Erythroblast (primary cell): ENCODE measurements around the gene TPT1.
"Not testable (repeated sequence)": the region's sequence is repeated elsewhere in the genome, so short reads cannot be mapped to it uniquely, and the experiment has no call there.

Experiments
- GATA1 ChIP-seq: IDR thresholded peaks from 2 replicates; pipeline ENCODE4 v1.6.1; 2011; ENCODE audit warnings: low read depth, mild to moderate bottlenecking, control low read depth, low read length, moderate library complexity
- POLR2A ChIP-seq: IDR thresholded peaks from 2 replicates; pipeline ENCODE4 v1.6.1; 2011; ENCODE audit warnings: mild to moderate bottlenecking, low read length

- TF ChIP-seq POLR2A, GATA1: not testable (repeated sequence)
Observed at GRCh38 chr13:45386892-45387575, 46.1 kb upstream of the TPT1 start.
